CD4-positive, alpha-beta T cell treated with Interleukin-17A for 1 hour (primary cell): Measurements from ENCODE around the gene KCNG2.

Source experiments
- DNase-seq: peaks from one replicate; pipeline ENCODE4 v3.0.0-alpha.2; 2020

The KCNG2 gene

DNA sequence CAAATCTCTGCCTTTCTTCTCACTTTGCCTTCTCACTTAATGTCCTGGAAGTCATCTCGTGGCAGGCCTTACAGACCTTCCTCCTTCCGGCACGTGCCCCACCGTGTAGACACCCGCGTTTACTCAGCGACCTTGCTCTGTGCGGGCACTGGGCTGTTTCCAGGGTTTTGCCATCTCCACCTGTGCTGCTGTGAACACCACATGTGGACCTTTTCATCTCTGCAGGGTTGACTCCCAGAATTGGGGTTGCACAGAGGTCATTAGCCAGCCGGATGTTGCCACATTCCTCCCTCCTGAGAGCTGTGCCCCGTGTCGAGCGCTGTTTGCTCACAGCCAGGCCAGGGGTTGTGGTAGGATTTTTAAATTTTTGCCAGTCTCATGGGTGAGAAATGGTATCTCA is 25.4 kb downstream of the KCNG2 start:
- no peak for DNase-seq

DNA sequence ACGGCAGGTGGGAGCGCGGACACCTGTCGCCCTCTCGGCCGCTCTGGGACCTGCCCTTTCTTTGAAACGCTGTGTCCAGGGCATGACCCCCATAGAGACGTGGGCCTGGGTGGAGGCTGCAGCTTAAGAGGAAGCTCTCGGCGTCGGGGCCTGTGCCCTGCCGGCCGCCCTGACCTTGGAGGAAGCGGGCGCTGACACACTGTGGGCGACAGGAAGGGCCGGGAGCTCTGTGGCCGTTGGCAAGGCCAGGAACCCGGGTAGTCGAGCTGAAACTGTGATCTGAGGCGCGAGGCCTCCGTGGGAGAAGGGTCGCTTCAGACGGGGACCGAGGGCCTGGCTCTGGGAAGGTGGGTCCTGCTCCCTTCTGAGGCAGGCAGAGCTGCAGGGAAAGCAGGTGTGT is 28.2 kb downstream of the KCNG2 start:
- DNase-seq = no peak

GRCh38 chr18:79826966-79827365 is 29.2 kb downstream of the KCNG2 start:
- no peak for DNase-seq

DNA sequence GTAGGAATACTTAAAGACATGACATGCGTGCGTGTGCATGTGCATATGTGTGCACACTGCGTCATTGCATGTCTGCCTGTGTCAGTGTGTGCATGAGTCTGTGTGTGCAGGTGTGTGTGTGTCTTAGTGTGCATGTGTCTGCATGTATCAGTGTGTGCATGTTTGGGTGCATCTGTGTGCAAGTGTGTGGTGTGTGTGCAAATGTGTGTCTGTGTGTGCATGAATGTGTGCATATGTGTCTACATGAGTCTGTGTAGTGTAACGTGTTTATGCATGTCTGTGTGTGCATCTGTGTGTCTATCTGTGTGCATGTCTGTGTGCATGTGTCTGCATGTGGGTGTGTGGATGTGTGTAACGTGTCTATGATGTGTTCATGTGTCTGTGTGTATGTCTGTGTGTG is 30.5 kb downstream of the KCNG2 start:
- no peak for DNase-seq

DNA sequence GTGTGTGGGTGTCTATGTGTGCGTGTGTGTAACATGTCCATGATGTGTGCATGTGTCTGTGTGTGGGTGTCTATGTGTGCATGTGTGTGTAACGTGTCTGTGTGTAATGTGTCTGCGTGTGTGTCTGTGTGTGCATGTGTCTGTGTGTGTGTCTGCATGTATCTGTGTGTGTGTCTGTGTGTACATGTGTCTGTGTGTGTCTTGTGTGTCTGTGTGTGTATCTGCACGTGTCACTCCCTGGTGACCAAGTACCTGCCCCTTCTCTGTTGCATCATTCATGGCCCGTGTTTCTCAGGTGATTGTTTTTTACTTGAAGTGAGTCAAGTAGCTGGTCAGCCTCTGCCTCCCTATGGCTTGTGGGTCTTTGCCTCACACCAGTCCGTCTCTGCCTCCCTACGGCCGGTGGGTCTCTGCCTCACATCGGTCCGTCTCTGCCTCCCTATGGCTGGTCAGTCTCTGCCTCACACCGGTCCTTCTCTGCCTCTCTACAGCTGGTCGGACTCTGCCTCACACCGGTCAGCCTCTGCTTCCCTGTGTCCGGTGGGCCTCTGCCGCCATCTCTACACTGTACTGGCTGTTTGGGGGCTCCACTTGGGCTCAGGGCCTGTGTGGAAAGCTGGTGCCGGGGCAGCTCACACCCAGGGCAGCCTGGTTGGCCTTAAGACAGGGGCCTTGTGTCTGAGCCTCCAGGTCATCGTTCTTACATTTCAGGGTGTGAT is 31.6 kb downstream of the KCNG2 start:
- no peak for DNase-seq

DNA sequence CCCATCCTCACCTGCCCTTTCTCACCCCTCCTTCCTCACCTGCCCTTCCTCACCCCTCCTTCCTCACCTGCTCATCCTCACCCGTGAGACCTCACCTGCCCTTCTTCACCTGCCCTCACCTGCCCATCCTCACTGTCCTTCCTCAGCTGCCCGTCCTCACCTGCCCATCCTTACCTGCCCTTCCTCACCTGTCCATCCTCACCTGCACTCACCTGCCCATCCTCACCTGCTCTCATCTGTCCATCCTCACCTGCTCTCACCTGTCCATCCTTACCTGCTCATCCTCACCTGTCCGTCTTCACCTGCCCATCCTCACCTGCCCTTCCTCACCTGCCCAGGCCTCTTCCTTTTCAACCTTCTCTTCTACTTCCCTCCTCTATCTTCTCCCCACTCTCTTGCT is 34.4 kb downstream of the KCNG2 start:
- DNase-seq = no peak

DNA sequence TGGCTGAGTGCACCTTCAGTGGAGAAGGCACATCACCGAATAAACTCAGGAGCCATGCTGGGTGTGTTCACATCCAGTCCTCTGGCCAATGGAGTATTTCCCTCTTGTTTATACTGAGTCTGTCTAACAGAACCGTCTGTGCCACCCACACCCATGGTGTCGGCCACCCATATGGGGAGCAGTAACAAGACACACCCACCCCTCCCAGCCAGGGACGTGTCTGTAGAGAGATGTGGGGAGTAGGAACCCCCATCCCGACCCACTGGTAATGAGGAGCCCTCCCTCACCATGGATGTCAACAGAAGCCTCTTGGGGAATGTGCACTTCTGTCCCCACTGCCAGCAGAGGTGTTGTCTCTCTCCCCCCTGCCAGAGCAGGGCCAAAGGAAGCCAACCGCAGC is 37.1 kb downstream of the KCNG2 start:
- DNase-seq = no peak

- DNase-seq = no peak
Observed at GRCh38 chr18:79841936-79842335, 44.2 kb downstream of the KCNG2 start.

GRCh38 chr18:79844999-79845563 is 47.3 kb downstream of the KCNG2 start:
- no peak for DNase-seq

DNA sequence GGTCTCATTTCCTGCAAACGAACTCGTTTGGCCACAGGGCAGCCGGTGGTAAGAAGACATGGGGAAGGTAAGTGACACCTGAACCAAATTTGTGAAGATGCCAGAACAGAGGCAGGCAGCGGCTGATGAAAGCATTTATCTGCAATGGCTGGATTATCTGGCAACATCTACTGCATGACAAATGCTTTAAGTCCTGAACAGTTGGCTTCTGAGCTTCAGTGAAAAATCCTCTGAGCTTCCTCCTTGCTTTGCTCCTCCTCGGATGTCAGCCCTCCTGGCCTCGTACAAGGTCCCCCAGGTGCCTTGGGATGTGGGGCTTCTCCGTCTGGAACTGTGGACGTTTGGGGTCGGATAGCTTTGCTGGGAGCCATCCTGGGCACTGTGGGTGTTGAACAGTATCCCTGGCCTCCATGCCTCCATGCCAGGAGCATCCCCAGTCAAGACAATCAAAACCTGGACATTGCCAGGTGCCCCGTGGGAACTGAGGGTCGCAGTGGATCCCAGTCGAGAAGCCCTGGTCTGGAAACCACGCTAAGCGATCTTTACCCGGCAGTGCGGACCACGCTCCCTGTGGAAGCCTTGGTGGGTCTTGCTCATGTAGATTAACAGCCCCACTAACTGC is 49.3 kb downstream of the KCNG2 start:
- DNase-seq = no peak

GRCh38 chr18:79847606-79848293 is 50.0 kb downstream of the KCNG2 start:
- no peak for DNase-seq

DNA sequence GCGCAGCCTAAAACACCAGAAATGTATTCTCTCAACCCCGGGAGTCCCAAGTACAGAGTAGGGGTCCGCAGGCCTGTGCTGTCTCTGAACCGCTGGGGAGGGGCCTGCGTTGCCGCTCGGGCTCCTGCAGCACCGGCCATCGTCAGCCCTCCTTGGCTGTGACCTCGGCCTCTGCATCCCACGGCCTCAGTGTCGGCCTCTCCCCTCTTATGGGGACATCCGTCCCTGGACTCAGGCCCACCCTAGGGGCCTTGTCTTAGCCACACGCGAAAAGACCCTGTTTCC is 50.5 kb downstream of the KCNG2 start:
- no peak for DNase-seq

DNA sequence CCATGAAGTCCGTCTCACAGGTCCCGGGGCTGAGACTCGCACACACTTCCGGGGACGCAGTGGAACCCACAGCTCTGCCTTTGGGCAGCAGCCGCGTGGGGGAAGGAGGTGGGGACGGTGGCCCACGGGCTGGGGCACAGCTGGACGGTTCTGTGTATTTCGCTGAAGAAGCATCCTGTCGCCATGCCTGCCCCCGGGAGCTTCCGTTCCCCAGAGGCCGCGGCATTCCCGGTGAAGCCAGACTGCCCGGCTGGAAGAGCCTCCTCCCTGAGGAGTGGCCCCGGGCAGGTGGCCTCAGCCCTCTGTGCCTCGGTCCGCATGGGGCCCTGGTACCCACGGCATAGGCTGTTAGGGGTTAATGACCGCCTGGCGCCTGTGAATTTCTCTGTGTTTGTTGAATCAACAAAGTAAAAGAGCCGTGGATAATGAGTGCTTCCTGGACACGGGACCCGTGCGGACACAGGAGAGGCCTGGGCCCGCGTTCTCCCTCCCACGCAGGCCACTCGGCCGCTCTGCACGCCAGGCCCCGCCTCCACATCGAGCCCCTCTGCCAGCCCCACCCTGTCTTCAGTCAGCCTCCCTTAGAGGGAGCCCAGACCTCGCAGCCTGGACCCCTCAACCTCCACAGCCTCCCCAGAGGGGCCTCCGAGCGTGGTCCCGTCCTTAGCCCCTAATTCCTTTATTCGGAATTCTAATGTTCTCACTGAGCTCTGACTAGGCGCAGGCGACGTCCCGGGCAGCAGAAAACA is 51.0 kb downstream of the KCNG2 start:
- no peak for DNase-seq

GRCh38 chr18:79849328-79850207 is 51.8 kb downstream of the KCNG2 start:
- DNase-seq = no peak

GRCh38 chr18:79850731-79851130 is 53.0 kb downstream of the KCNG2 start:
- DNase-seq = no peak

GRCh38 chr18:79851489-79851888 is 53.8 kb downstream of the KCNG2 start:
- no peak for DNase-seq

DNA sequence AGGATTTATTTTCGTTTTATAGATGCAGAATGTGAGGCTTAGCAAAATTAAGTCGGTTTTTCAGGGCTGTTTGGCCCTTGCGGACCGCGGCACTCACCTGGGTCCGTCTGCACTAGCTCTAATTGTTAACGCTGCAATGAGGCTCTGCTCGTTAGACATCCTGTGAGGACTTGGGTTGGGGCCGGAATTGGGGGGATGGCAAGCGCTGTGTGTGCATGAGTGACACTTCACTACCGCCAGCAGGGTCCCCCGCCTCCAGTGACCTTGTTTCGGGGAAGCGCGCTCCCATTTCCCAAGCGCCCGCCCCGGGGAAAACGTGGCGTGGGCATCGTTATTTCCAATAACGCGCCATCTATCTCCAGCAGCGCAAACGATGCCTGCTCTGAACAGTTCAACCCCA is 54.2 kb downstream of the KCNG2 start:
- no peak for DNase-seq

DNA sequence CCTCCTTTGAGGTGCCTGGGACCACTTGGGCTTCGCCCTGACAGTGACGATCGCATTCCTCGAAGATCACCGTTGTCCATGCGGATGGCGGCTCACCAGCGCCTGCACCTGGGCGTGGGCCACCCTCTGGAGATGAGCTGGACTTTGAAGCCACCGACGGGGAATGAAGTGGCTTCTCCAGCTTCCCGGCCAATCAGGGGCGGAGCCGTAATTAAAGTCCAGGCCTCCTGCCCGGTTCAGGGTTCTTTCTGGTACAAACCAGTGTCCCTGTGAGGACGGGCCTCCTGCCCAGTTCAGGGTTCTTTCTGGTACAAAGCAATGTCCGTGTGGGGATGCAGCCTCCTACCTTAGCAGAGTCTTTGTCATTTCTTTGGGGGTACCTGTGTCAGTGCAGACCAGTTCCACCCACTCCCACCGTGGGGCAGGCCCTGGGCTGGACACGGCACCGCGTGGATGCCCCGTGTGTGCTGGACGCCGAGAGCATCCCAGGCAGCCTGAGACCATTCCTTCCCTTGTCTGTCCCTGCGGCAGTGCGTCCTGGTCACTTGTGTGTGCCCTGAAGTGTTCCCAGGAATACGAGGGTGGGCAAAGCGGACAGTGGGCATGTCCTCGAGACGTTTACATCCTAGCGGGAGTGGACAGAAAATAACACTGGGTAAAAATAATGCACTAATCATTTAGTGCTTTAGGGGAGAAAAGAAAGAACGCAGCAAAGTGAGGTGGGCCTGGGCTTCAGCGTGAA is 55.0 kb downstream of the KCNG2 start:
- no peak for DNase-seq

DNA sequence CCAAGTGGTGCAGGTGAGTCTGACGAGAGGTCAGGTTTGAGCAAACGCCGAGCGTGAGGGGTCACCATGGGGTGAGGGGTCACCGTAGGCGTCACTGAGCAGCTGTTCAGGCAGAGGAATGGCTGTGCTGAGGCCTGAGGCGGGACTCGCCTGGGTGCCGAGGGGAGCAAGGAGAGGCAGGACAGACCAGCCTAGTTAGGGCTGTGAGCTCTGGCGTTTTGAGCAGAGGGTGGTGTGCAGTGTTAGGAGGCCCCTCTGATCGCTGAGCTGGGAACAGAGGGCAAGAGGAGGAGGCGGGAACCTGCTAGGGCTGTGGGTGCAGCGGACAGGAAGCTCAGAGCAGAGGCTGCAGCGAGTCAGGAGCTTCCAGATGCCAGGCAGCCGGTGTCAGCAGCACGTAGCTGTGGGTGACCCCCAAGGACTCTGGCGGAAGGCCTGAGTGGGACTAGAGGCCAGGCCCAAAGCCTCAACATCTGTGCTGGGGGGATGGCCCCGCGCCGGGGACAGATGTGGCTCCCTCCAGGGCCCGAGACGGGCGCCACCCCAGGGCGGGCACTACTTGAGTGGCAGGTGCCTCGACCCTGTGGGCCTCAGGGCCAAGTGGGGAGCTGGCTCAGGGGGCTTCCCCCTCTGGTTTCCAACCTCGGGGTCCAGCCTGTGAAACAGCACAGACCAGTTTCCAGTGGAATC is 55.7 kb downstream of the KCNG2 start:
- DNase-seq = no peak

- no peak for DNase-seq
Observed at GRCh38 chr18:79853993-79854364, 56.2 kb downstream of the KCNG2 start.
